HCT116 (cell line): ENCODE measurements around the gene TNFRSF19. TPM values are rescaled to one million over a fixed set of nuclear protein-coding genes. Genes with fewer than 3 reads are reported as not detected.

Source experiments
- ATAC-seq: fragments of 200-7000 bp; cut with Tn5 transposase; 2 replicates; pipeline ENCODE4 v1.9.1; 2020; ENCODE audit warnings: mild to moderate bottlenecking, moderate library complexity
- BruUV-seq: library from RNA; stranded (reverse); fragments of 400-500 nt; replicated peaks from 2 replicates; lab custom pipeline; 2021; lab: Mats Ljungman, UMichigan
- CTCF ChIA-PET: fragments of 300-600 bp; sonication (Branson Sonifier 250); formaldehyde crosslinking; loops from one replicate; lab custom pipeline; 2021; ENCODE audit warnings: antibody characterized with exemption; lab: Charles Lee
- POLR2A ChIA-PET: fragments of 300-600, 350-600 bp; sonication (Branson Sonifier 250); formaldehyde crosslinking; loops from one replicate; lab custom pipeline; 2021; ENCODE audit warnings: antibody characterized with exemption; lab: Charles Lee
- RAD21 ChIA-PET, 2 experiments: fragments of 300-600 bp; sonication (Branson Sonifier 250); formaldehyde crosslinking; loops; one replicate each; lab custom pipeline; 2023; ENCODE audit warnings: low total read pairs in 2 of 2; ENCODE audit not compliant: uncharacterized antibody in 2 of 2, unreplicated experiment in 2 of 2, low non-redundant PET in 1 of 2; lab: Charles Lee
- DNase-seq: peaks from one replicate; pipeline ENCODE4 v3.0.0-alpha.2; 2010; ENCODE audit warnings: low read depth, low spot score
- H2AFZ ChIP-seq: fragments of 200-600 bp; shearing (Covaris generic), sonication (generic); 2 replicates; pipeline ENCODE4 v1.6.1; 2017; ENCODE audit warnings: low read depth, mixed run types, mixed read lengths, antibody characterized with exemption, low read length; ENCODE audit not compliant: poor library complexity, severe bottlenecking
- H3K27ac ChIP-seq: 2 replicates; pipeline ENCODE4 v1.5.1; 2012; ENCODE audit warnings: low read depth, low read length
- H3K27me3 ChIP-seq: fragments of 200-600 bp; sonication (generic); 2 replicates; pipeline ENCODE4 v1.6.1; 2016; ENCODE audit warnings: mixed run types, low read length, mixed read lengths; ENCODE audit not compliant: insufficient read depth
- H3K36me3 ChIP-seq, 2 experiments: fragments of 200-500 bp in 1 of 2; fragments of 200-600 bp in 1 of 2; sonication (Bioruptor generic) in 1 of 2; sonication (generic) in 1 of 2; 2 replicates each; pipeline versions ENCODE4 v1.5.1 to v1.6.1; 2014 to 2016; ENCODE audit warnings: low read length in 2 of 2, inconsistent platforms in 1 of 2, mixed read lengths in 1 of 2, mixed run types in 1 of 2; ENCODE audit not compliant: insufficient read depth in 2 of 2, control insufficient read depth in 1 of 2
- H3K4me1 ChIP-seq, 2 experiments: fragments of 200-600 bp in 1 of 2; sonication (generic) in 1 of 2; 2 replicates each; pipeline versions ENCODE4 v1.5.1 to v1.6.1; 2012 to 2017; ENCODE audit warnings: low read length in 2 of 2, inconsistent platforms in 1 of 2, mild to moderate bottlenecking in 1 of 2, mixed read lengths in 1 of 2, mixed run types in 1 of 2, moderate library complexity in 1 of 2; ENCODE audit not compliant: insufficient read depth in 2 of 2, control insufficient read depth in 1 of 2
- H3K4me2 ChIP-seq: fragments of 200-600 bp; sonication (generic); 2 replicates; pipeline ENCODE4 v1.6.1; 2017; ENCODE audit warnings: mixed run types, low read length, mixed read lengths
- H3K4me3 ChIP-seq, 2 experiments: fragments of 200-600 bp in 1 of 2; sonication (generic) in 1 of 2; replicated peaks in 1 of 2; 2 replicates each; pipeline ENCODE4 v1.5.1; 2011 to 2016; ENCODE audit warnings: low read length in 2 of 2, control low read depth in 1 of 2, low read depth in 1 of 2, mild to moderate bottlenecking in 1 of 2, mixed read lengths in 1 of 2, mixed run types in 1 of 2
- H3K79me2 ChIP-seq: fragments of 200-600 bp; sonication (generic); 2 replicates; pipeline ENCODE4 v1.6.1; 2017; ENCODE audit warnings: mild to moderate bottlenecking, mixed run types, low read length, moderate library complexity, mixed read lengths; ENCODE audit not compliant: insufficient read depth
- H3K9ac ChIP-seq: fragments of 200-600 bp; sonication (generic); 2 replicates; pipeline ENCODE4 v1.6.1; 2016; ENCODE audit warnings: low read length, mixed read lengths
- H3K9me2 ChIP-seq: fragments of 200-600 bp; sonication (generic), shearing (Covaris generic); 2 replicates; pipeline ENCODE4 v1.6.1; 2017; ENCODE audit warnings: mixed run types, mild to moderate bottlenecking, moderate library complexity; ENCODE audit not compliant: insufficient read depth
- H3K9me3 ChIP-seq, 2 experiments: fragments of 200-500 bp in 1 of 2; fragments of 200-600 bp in 1 of 2; sonication (Bioruptor generic) in 1 of 2; sonication (generic) in 1 of 2; 2 replicates each; pipeline ENCODE4 v1.6.1; 2014 to 2017; ENCODE audit warnings: low read length in 2 of 2, mixed read lengths in 2 of 2, inconsistent platforms in 1 of 2, low read depth in 1 of 2, mild to moderate bottlenecking in 1 of 2, mixed run types in 1 of 2, moderate library complexity in 1 of 2; ENCODE audit not compliant: control insufficient read depth in 1 of 2, insufficient read depth in 1 of 2
- H4K20me1 ChIP-seq: fragments of 200-600 bp; sonication (generic), shearing (Covaris generic); 2 replicates; pipeline ENCODE4 v1.6.1; 2017; ENCODE audit warnings: mixed run types, mild to moderate bottlenecking, moderate library complexity; ENCODE audit not compliant: insufficient read depth
- ATF3 ChIP-seq: IDR thresholded peaks from 2 replicates; pipeline ENCODE4 v1.6.1; 2012
- CBX3 ChIP-seq: IDR thresholded peaks from 2 replicates; pipeline ENCODE4 v1.6.1; 2012; ENCODE audit warnings: low read depth
- CTCF ChIP-seq, 3 experiments: fragments of 200-600 bp in 1 of 3; sonication (generic) in 1 of 3; IDR thresholded peaks in 2 of 3; conservative IDR thresholded peaks in 1 of 3; 2 replicates each; pipeline ENCODE4 v1.5.1; 2012 to 2017; ENCODE audit warnings: low read depth in 2 of 3, low read length in 2 of 3, antibody characterized with exemption in 1 of 3, borderline replicate concordance in 1 of 3, control low read depth in 1 of 3, mild to moderate bottlenecking in 1 of 3, mixed read lengths in 1 of 3, mixed run types in 1 of 3, moderate library complexity in 1 of 3; ENCODE audit not compliant: insufficient read depth in 1 of 3
- ELF1 ChIP-seq: IDR thresholded peaks from 2 replicates; pipeline ENCODE4 v1.6.1; 2012; ENCODE audit warnings: low read depth, borderline replicate concordance
- FOSL1 ChIP-seq: IDR thresholded peaks from 2 replicates; pipeline ENCODE4 v1.6.1; 2012; ENCODE audit warnings: low read depth
- POLR2A ChIP-seq: IDR thresholded peaks from 2 replicates; pipeline ENCODE4 v1.7.0; 2011; ENCODE audit warnings: borderline replicate concordance; ENCODE audit not compliant: insufficient read depth, insufficient read length; ENCODE audit errors: extremely low read depth
- SIN3A ChIP-seq: IDR thresholded peaks from 2 replicates; pipeline ENCODE4 v1.6.1; 2012; ENCODE audit warnings: low read depth
- SP1 ChIP-seq: IDR thresholded peaks from 2 replicates; pipeline ENCODE4 v1.6.1; 2012; ENCODE audit warnings: low read depth
- ZNF274 ChIP-seq: fragments of 200-500 bp; sonication (Bioruptor generic); IDR thresholded peaks from 2 replicates; pipeline ENCODE4 v1.6.1; 2014; ENCODE audit warnings: mild to moderate bottlenecking, low read depth, low read length, inconsistent platforms
- intact Hi-C: fragments of 100-400 bp; cut with micrococcal nuclease; formaldehyde crosslinking; loops from 2 replicates; pipeline ENCODE4 v1.10.0; 2022
- total RNA-seq: library from RNA; stranded (reverse); gene quantifications from one replicate; pipeline ENCODE4 v1.2.1, GENCODE V29; 2021; ENCODE audit not compliant: unreplicated experiment
- TF ChIP-seq, protein P1 (sequence below): IDR thresholded peaks from 2 replicates; pipeline ENCODE4 v1.6.1; 2012; ENCODE audit warnings: low read depth

TNFRSF19 gene
- total RNA-seq, 1 experiment from 2014 or later: 1.1 TPM

DNA sequence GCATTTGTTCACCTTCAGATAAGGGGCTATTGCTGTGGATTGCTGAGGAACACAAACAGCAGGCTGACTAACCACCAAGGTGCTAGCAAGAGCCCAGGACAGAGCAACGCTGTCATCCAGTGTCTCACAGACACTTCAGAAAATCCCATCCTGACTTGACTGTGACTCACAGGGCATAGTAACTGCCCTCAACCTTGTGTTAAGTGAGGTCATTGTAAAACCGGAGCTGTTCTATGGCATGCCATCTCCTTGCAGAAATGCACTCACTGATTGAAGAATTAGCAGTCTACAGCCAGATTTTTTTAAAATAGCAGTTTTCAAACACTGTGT, 51.1 kb downstream of the TNFRSF19 start (continued):
- TF ChIP-seq CTCF (IDR thresholded peaks at IDR 0.05 in 2 of 3, conservative IDR thresholded peaks at IDR 0.05 in 1 of 3; ENCODE audit: borderline replicate concordance in 1 of 3, insufficient read depth in 1 of 3, low read depth in 2 of 3, low read length in 2 of 3) (no peak), FOSL1 (no peak)

DNA sequence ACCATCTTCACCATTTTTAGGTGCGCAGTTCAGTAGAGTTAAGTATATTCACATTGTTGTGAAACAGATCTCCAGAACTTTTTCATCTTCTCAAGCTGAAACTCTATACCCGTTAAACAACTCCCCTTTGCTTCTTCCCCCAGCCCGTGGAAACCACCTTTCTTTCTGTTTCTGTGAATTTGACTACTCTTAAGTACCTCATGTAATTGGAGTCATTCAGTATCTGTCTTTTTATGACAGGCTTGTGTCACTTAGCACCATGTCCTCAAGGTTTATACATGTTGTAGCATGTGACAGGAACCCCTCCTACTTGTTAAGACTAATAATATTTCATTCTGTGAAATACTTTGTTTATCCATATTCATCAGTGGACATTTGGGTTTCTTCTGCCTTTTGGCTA, 52.8 kb downstream of the TNFRSF19 start:
- no peak overlapping the region for H3K4me2 ChIP-seq
- TF ChIP-seq ELF1 (no peak), ATF3 (no peak), SIN3A (no peak), SP1 (no peak), CBX3 (no peak), POLR2A (no peak), ZNF274 (no peak), FOSL1 (no peak)
- TF ChIP-seq, protein P1, sequence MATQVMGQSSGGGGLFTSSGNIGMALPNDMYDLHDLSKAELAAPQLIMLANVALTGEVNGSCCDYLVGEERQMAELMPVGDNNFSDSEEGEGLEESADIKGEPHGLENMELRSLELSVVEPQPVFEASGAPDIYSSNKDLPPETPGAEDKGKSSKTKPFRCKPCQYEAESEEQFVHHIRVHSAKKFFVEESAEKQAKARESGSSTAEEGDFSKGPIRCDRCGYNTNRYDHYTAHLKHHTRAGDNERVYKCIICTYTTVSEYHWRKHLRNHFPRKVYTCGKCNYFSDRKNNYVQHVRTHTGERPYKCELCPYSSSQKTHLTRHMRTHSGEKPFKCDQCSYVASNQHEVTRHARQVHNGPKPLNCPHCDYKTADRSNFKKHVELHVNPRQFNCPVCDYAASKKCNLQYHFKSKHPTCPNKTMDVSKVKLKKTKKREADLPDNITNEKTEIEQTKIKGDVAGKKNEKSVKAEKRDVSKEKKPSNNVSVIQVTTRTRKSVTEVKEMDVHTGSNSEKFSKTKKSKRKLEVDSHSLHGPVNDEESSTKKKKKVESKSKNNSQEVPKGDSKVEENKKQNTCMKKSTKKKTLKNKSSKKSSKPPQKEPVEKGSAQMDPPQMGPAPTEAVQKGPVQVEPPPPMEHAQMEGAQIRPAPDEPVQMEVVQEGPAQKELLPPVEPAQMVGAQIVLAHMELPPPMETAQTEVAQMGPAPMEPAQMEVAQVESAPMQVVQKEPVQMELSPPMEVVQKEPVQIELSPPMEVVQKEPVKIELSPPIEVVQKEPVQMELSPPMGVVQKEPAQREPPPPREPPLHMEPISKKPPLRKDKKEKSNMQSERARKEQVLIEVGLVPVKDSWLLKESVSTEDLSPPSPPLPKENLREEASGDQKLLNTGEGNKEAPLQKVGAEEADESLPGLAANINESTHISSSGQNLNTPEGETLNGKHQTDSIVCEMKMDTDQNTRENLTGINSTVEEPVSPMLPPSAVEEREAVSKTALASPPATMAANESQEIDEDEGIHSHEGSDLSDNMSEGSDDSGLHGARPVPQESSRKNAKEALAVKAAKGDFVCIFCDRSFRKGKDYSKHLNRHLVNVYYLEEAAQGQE: no peak
- H3K4me1 ChIP-seq: peaks cover 0 to 11% of the 10 kb centered on the region in 2 experiments; a peak in 1 of 4 replicates
- H3K4me3 ChIP-seq: no peak overlapping the region
- H3K27ac ChIP-seq: no peak overlapping the region
- H4K20me1 ChIP-seq: no peaks in the 10 kb centered on the region
- POLR2A ChIA-PET: no interaction called here
- H3K79me2 ChIP-seq: no peaks in the 10 kb centered on the region
- H3K27me3 ChIP-seq: no peaks in the 10 kb centered on the region
- RAD21 ChIA-PET: no interaction called here
- no peak for DNase-seq
- intact Hi-C loops: no loop called here
- H2AFZ ChIP-seq: no peak overlapping the region
- H3K9ac ChIP-seq: no peak overlapping the region
- no peaks in the 10 kb centered on the region for H3K9me3 ChIP-seq
- no TSS peak for BruUV-seq
- no peaks in the 10 kb centered on the region for H3K36me3 ChIP-seq
- CTCF ChIA-PET: no interaction called here
- no peaks in the 10 kb centered on the region for H3K9me2 ChIP-seq
- no peak for ATAC-seq
